Activated CD8-positive, alpha-beta memory T cell treated with anti-CD3 and anti-CD28 coated beads for 4 hours (primary cell): Measurements from ENCODE around the gene GRM1.

Experiments
- DNase-seq, 2 donors: peaks; one replicate each; pipeline ENCODE4 v3.0.0-alpha.2; 2020; ENCODE audit warnings: low read depth in 2 of 2

The GRM1 gene

GRCh38 chr6:146097586-146097985 lies 68.7 kb downstream of the GRM1 start:
- DNase-seq = no peak

- no peak for DNase-seq
Measured at GRCh38 chr6:146100776-146101175, 71.9 kb downstream of the GRM1 start.

- no peak for DNase-seq
Measured at GRCh38 chr6:146103416-146104072, 74.7 kb downstream of the GRM1 start.

DNA sequence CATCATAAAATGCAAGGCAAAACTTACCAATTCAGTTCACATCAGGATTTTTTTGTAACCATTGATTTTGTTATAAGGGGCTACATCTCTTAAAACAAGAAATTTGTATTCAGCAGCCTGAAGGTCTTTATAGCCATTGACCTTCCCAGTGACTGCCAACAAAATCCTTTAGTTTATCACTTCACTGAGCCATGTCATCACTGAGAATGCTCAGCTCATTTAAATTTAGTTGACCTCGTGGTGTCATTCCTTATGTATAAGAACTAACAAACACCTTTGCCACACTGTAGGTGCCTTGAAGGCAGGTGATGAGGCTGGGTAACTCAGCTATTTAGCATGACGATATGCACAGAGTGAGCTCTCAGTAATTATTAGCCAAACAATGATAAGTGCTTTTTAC lies 77.7 kb downstream of the GRM1 start:
- no peak for DNase-seq

DNA sequence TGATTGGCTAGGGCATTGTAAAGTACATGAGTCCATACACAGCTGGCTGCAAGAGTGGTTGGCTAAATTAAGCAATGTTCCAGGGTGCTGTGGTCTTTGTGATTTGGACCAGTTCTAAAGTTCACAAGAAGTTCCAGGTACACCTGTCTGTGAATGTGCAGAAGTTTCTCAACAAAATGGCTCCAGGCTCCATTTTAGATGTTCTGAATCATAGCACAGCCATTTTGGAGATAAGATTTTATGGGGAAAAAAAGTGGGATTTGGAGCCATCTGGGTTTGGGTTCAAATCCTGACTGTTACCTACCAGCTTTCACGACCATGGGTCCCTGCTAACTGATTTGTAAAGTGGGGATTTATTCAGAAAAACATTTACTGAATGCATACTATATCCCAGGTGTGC lies 82.1 kb downstream of the GRM1 start:
- no peak for DNase-seq

DNA sequence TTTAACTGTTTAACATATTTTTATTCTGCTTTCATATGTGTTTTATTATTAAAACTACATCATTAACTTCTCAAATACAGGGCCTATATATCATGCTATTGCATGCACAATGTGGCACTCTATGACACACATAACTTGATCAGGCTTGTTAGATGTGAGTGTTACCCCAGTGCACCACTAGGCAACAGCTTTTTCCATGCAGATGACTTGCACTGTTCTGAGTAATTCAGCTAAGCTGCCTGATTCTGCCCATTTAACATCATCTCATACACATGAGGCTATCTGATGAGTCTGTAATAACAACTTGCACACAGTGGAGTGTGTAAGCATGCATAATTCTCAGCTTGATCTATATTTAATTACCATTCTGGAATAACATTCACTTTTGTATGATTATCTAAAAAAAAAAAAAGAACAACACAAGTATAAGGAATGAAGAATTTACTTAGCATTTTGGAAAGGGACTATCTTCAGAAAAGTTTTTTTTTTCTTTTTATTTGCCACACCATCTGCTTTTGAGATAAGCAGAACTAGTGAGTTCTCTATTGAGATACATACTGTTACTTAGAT lies 83.1 kb downstream of the GRM1 start:
- DNase-seq = no peak

DNA sequence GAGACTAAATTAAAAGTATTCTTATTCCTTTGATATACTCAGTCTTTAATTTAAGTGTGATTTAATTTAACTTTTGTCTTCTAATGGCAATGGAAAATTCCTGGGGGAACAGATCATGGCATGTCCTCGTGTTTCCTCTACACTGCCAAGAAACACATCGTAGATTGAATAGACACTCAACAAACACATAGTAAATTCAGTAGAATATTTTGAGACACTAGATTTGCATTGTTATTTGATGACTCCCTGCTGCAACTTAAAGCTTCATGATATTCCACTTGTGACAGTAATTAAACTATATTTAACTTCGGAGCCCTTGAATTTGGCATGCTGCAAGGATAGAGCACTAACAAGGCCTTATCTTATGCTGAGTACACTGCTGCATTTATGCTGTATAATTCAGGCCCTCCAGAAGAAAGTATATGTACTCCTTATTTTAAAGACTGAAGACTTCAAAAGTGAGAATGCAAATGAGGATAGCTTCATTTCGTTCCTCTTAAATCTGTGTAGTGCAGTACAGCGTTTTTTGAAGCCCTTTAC lies 84.3 kb downstream of the GRM1 start:
- no peak for DNase-seq

- no peak for DNase-seq
Measured at GRCh38 chr6:146123616-146124015, 94.8 kb downstream of the GRM1 start.

DNA sequence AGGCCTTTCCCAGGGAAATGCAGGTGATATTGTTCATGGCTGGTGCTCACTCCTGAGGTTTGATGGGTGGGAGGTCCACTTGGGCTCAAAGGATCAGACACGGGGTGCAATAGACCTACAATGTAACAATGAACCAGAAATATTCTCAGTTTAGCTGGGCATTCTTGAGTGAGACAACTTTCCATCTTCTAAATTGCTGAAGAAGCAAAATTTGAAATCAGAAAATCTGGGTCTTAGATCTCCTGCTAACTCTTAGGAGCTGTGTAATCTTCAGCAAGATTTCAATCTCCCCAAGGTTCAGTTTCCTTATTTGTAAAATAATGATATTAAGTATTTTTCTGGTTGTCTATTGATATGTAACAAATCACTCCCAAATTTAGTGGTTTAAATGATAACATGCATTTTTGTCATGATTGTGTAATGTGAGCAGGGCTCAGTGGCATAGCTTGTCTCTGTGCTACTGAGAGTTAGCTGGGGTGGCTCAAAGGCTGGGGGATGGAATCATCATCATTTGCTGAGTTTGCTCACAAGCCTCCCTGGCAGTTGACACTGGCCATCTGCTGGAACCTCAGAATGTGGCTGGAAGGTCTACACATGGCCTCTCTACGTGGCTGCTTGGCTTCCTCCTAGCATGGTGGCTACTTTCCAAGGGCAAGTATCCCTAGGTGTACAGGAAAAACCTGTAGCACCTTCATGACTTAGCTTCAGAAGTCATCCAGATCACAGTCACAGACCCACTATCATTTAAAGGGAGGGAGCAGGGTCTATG lies 98.8 kb downstream of the GRM1 start:
- no peak for DNase-seq

DNA sequence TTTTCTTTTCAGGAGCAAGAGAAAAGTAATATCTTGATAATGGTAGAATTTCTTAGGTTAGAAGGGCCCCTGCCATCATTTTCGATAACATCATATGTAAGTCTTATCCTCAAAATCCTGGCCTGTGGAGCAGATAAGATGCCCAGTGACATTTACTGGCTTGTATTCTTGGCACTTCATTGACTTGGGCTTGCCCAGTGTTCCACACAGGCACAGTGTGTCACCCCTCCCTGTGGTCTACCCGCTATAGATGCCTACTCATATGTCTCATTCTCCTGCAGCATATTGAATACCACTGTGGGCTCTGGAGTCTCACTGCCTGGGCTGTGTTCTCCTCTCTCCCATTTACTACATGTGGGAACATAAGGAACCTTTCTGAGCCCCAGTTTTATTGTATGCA lies 105.0 kb downstream of the GRM1 start:
- DNase-seq = no peak

GRCh38 chr6:146135167-146135566 lies 106.3 kb downstream of the GRM1 start:
- no peak for DNase-seq

- DNase-seq = no peak
Measured at GRCh38 chr6:146146836-146147235, 118.0 kb downstream of the GRM1 start.

GRCh38 chr6:146149770-146150169 lies 120.9 kb downstream of the GRM1 start:
- no peak for DNase-seq

GRCh38 chr6:146153040-146153758 lies 124.3 kb downstream of the GRM1 start:
- no peak for DNase-seq

DNA sequence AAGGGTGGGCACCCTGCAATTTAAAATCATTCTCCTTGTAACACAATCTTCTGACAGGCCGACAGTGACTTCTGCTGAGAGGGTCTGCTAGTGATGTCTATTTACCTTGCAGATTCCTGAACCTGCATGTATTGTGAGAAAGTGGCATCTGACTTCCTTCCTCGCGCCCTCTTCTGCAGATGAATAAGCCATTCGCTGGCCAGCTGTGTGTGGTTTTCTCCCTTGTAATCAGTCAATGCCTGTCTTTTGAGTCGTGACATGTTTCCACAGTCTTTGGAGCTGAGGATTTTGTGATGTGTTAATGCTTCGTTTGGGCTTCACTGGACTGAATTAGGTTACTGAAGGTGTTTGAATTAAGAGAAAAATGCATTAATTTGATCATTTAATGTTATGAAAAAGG lies 125.3 kb downstream of the GRM1 start:
- DNase-seq = no peak

GRCh38 chr6:146161664-146162063 lies 132.8 kb downstream of the GRM1 start:
- DNase-seq = no peak

DNA sequence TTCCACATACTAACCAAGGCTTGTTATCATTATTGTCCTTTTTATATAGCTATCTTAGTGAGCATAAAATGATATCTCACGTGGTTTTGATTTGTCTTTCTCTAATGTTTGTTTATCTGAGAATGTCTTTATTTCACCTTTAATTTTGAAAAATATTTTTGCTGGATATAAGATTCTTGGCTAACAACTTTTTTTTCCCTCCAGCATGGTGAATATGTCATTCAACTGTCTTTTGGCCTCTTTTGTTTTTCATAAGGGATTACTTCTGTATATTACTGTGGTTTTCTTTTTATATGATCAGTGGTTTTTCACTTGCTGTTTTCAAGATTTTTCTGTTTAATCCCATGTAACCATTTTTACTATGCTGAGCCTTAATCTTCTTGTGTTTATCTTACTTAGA lies 141.0 kb downstream of the GRM1 start:
- no peak for DNase-seq

DNA sequence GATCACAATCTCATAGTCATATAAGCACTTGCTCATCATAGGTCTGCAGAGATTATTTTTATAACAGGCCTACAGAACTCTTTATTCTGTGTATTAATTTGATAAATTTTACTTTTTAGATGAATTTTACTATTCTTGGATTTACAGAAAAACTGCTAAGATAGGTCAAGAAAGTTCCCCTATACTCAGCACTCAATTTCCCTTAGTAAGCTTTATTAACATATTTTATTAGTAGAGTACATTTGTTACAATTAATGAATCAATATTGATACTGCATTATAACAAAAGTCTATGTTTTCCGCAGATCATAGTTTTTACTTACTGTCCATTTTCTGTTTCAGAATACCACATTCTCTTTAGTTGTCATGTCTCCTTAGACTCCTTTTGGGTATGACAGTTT lies 148.9 kb downstream of the GRM1 start:
- DNase-seq = no peak

- no peak for DNase-seq
Measured at GRCh38 chr6:146183831-146184230, 155.0 kb downstream of the GRM1 start.

- DNase-seq = no peak
Measured at GRCh38 chr6:146184701-146185100, 155.8 kb downstream of the GRM1 start.

- DNase-seq = no peak
Measured at GRCh38 chr6:146189131-146189530, 160.3 kb downstream of the GRM1 start.

DNA sequence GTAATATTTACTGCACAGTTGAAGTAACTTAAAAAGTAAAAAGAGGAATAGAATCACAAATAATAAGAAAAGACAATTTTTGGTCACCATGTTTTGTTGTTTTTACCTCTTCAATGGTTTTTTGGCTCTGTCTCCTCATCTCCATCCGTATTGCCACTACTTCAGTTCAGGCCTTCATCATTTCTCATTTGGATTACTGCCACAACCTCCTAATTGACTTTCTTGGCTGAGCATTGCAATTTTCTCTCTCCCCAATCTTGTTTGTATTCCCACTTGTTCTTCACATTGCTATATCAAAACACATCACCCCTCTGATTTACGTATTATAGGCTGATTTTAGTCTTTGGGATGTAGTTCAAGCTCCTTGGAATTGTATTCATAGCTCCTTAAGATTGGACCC lies 161.7 kb downstream of the GRM1 start:
- DNase-seq = no peak
